Measurements from ENCODE around the gene MKLN1.
"Not testable (repeated sequence)": the region's sequence is repeated elsewhere in the genome, so short reads cannot be mapped to it uniquely, and the experiment has no call there.

Gene MKLN1

DNA sequence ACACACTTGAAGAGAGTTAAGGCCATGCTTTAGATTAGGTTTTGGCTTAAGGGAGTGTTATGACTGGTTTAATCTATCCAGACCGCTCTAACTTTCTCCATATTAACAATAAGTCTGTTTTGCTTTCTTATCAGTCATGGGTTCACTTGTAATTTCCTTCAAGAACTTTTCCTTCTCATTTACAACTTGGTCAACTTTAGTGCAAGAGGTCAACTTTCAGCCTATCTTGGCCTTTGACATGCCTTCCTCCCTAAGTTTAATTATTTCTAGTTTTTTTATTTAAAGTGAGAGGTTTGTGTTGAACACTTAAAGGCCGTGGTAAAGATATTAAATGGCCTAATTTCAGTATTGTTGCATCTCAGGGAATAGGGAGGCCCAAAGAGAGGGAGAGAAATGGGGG is 75.6 kb downstream of the MKLN1 start:
- no peak for DNase-seq

DNA sequence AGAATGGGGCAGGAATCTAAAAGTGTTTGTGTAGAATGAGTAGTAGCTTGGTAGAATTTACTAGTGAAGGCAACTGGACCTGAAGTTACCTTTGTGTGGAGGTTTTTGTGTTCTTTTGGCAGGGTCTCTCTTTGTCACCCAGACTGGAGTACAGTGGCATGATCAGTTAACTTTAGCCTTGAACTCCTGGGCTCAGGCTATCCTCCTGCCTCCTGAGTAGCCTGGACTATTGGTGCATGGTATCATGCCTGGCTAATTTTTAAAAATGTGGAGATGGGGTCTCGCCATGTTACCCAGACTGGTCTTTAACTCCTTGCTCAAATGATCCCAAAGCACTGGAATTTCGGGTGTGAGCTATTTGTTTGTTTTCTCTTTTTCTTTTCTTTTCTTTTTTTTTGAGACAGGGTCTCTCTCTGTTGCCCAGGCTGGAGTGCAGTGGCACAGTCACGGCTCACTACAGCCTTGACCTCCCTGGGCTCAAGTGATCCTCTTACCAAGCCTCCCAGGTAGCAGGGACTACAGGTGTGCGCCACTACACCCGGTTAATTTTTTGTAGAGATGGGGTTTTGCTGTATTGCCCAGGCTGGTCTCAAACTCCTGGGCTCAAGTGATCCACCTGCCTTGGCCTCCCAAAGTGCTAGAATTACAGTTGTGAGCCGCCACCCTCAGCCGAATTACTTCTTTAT is 76.7 kb downstream of the MKLN1 start:
- no peak for DNase-seq

DNA sequence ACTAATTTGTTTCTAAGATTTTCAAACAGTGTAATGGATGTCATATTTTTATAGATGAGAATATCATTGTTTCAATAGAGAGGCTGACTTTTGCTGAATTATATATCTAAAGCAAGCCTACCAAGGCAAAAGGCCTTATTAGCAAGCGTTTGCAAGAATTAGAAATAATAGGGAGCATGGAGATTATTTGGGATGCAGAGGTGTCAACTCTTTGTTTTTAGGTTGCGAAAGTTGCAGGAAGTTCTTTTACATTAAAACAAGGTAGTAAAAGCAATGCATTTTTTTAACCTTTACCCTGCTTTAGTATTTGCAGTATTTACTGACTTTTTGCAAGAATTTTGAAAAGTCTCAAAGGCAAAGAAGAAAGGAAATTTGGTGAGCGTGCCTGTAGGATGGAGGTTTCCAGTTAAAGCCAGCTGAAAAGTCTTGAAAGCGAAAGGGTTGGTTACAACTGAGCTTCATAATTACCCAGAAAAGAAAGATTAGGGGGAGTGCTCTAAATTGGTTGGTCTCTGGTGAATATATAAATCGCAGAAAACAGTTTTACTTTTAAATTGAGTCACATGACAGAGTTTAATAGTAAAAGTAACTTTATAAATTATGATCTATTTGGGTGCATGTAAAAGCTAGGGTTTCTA is 81.6 kb downstream of the MKLN1 start:
- no peak for DNase-seq

DNA sequence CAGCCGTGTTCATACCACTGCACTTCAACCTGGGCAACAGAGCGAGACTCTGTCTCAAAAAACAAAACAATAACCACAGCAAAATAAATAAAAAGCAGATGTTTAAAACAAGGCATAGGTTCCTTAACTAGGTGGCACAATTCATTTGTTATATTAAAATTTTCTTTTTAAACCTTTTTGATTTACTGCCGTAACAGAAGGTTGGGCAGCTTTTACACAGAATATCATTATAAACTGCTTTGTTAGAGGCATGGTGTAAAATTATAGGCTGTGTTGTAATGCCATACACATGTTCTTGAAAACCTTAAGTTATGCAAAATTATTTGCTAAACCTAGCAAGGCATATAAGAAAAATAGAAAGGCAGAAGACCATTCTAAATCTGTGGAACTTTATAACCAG is 84.4 kb downstream of the MKLN1 start:
- DNase-seq: no peak

DNA sequence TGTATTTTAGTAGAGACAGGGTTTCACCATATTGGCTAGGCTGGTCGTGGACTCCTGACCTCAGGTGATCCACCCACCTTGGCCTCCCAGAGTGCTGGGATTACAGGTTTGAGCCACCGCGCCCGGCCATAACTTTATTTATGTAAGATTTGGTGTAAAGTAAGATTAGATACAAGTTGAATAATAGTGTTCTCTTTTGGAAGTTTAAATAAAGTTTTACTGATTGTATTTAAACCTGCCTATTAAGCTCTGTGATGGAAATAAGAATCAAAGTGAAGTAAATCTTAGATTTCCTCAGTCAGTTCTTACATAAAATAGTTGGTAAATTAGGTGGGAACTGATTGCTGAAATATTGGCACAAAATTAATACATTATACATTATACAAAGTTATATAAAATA is 86.0 kb downstream of the MKLN1 start:
- DNase-seq: no peak

DNA sequence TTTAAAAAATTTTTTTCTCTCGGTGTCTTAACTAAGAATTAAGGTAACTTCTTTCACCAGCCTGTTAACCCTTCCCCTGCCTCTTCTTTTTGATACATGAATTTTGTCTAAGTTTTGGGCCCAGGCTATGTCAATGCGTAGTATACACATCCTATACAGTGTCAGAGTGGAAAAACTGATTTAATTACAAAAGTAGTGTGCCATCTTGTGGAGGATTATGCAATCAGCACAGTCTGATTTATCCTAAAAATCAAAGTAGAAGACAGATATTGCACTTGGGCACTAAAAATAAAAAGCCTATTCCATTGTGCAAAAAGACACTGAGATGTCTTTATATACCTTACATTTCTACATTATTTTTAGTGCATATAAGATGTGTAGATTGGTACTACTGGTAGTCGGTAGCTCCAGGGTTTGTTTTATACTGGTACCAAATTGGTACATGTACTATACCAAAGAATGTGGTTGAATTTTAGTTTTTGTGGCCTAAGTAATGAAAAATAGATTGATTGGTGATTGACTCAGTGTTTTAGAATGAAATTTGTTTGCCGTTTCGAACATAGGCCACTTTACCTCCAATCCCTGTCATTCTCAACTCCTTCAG is 96.6 kb downstream of the MKLN1 start:
- peak; percentile 59 for DNase-seq

DNA sequence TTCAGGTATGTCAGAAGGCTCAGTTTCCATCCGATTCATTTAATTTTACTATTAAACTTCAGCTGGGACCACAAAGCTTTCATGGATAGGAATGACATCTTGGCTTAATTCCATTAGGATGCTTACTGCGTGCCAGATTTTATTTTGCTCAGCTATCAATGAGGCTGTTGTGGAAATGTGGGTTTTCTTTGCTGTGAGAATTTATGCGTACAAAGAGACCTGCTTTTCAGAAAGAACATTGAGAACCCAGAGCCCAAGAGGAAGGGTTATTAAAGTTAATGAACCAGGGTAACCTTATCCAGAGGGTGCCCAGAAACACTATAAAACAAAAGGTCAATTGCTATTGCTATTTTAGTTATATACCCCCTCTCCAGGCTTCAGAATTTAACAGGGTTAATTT is 98.3 kb downstream of the MKLN1 start:
- DNase-seq: no peak

DNA sequence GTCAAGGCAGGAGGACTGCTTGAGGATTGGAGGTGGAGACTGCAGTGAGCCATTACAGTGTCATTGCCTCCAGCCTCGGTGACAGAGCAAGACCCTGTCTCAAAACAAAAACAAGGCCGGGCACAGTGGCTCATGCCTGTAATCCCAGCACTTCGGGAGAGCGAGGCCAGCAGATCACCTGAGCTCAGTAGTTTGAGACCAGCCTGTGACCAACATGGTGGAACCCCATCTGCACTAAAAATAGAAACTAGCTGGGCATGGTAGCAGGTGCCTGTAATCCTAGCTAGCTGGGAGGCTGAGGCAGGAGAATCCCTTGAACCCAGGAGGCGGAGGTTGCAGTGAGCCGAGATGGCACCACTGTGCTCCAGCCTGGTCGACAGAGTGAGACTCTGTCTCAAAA is 103.2 kb downstream of the MKLN1 start:
- DNase-seq: not testable (repeated sequence)

DNA sequence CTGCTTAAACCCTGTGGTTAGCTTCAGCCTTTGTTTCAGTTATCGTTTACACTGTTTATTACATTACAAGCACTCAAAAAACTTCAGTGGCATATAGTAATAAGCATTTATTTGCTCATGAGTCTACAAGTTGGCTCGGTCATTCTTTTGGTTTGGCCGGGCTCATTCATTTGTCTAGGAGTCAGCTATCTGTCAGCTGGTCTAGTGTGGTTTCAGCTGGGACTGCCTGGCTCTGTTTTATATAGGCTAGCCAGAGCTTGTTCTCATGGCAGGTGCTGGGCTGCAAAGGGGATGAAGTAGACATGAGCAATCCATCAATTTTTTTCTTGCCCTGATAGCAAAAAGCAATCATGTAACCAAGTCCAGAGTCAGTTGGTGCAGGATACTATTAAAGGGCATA is 103.6 kb downstream of the MKLN1 start:
- no peak for DNase-seq

DNA sequence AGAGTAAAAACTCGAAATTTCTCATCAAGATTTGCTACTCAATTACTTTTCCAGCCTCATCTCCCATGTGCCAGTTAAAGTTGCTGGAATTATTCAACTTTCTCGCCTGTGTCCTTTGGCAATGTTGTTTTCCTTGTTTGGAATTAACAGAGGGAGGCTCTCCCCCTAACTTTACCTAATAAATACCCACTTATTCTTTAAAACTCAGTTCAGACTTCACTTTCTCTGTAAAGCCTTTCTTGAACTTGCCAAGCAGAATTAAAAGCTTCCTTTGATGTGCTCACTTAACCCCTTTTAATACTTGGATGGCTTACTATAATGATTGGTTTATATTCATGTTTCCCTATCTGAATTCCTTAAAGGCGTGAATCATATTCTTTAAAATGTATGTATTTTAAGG is 104.1 kb downstream of the MKLN1 start:
- DNase-seq: no peak

DNA sequence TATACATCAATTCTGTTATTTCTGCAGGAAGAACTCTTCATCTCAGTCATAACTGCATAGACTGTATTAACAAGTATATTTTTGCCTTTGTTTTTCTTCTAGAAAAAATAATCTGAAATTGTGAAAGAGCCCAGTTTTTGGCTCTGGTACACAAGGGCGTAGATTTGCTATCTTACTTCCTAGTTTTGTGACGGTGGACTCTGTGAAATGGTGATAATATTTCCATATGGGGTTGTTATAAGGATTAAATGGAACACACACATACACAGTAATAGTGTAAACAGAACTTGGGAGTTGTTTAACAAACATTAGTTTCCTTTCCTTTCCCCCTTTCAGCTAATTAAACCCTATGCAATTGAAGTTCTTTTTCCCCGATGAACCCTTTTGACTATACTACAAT is 108.7 kb downstream of the MKLN1 start:
- DNase-seq: no peak

DNA sequence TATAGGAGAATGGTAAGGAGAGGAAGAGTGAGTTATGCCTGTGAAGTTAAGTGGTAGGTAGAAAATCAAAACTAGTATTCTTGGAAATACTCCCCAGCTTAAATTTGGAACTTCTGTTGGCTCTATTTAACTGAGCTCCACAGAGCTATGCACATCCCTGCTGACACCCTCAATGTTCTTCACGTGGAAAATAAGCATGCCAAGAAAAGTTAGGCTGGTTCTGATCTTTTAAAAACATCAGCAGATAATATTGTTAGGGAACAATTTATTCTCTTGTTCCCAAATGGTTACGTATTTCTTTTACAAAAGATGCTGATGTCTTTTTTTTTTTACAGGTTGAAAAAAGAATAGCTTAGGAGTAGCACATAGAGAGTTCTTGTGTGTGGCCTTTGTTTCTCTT is 111.3 kb downstream of the MKLN1 start:
- DNase-seq: no peak

DNA sequence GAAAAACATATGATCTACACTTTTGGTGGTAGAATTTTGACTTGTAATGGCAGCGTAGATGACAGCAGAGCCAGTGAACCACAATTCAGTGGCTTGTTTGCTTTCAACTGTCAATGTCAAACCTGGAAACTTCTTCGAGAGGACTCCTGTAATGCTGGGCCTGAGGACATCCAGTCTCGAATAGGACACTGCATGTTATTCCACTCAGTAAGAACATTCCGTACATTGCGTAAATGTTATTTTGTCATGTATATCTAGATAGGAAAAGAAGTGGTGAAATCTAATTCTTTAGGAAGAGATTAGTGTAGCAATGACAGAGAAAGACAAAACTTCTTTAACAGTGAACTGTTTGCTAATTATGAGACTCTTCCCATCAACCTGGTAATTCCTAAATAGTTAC is 115.8 kb downstream of the MKLN1 start:
- DNase-seq: no peak

DNA sequence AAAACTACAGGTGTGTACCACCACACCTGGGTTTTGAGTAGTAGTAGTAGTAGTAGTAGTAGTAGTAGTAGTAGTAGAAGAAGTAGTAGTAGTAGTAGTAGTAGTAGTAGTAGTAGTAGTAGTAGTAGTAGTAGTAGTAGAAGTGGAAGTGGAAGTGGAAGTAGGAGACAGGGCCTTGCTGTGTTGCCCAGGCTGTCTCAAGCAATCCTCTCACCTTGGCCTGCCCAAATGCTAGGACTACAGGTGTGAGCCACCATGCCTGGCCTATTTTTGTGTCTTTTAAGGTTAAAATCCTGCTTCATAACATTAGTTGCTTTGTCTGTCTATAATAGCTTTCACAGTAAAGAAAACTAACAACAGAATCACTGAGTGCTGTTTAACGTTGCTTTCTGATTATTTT is 117.0 kb downstream of the MKLN1 start:
- no peak for DNase-seq

DNA sequence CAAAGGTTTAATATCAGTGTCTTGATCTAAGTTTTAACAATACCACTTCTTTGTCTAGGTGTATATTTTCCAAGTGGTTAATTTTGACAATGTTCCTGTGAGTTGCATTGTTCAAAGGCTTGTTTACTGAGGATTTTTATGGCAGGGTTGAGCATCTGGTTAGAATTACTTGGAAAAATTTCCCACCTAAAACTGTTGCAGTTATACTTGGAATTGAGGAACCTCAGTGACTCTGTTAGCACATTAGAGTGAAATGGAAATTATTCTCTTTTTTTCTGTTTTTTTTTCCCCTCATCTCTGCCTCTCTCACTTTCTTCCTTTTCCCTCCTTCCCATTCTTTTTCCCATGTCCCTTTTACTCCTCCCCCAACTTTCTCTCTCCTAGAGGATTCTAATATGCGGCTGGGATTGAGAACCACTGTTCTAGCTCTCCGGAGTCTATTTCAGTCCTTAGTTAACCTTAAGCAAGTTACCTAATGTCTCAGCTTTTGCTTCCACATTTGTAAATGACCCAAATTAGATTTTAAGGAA is 121.8 kb downstream of the MKLN1 start:
- DNase-seq: no peak

DNA sequence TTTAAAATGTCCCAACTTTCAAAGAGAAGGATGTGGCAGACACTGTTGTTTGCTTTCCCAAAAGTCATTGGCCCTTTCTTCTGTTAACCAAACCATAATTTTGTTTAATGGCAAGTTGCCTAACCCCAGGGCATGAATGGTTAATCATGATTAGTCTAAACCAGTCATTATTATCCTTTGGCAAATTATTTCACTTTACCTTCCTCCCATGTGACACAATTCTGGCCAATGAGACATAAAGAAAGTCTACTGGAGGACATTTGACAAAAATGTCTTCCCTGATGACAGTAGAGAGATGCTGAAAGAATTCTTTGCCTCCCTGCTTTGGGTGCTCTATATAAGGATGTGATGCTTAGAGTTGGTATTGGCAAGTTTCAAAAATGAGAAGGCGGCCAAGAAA is 126.8 kb downstream of the MKLN1 start:
- no peak for DNase-seq

DNA sequence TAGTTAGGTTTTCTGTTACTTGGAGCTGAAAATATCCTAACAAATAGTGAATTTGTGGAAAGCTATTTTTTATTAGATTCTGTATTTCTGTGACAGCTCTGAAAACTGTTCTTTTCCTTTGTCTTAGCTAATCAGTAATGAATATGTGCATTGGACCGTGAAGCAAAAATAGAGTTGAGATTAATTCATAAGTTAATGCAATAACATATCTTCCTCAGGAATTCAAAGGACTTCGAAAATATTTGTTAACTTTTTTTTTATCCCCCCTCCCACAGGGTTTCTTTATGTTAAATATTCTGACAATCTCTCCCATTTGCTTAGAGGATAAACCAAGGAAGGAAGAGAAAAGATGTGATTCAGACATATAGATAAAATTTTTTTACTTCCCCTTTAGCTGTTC is 127.3 kb downstream of the MKLN1 start:
- DNase-seq: no peak

DNA sequence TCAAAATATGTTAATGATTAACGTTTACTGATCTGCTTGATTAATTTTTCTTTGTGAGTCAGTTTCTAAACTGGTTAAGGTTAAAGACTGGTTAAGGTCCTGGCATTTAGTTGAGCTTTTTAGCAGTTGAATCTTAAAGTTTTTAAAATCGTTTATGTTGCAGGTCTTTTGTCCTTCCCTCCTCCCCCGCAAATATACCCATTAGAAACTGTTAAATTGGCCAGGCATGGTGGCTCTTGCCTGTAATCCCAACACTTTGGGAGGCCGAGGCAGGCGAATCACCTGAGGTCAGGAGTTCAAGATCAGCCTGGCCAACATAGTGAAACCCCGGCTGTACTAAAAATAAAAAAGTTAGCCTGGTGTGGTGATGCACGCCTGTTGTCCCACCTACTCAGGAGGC is 127.9 kb downstream of the MKLN1 start:
- no peak for DNase-seq

DNA sequence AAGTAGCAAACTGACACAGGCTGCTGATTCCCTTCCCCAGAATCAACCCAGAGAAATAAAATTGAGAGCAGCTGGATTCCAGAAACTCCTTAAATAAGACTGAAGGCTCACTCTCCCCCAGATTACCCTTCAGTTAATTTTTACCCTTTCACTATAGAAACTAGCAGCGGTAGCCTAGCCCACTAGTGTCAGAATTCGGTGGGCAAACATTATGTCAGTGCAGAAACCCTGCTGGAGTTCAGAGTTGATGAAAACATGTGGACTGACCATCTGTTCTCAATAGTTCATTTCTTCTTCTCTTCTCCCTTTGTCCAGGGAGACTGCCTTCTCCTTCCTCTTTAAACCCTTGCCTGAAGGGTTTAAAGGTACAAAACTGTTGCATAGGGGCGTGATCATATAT is 128.7 kb downstream of the MKLN1 start:
- DNase-seq: no peak

DNA sequence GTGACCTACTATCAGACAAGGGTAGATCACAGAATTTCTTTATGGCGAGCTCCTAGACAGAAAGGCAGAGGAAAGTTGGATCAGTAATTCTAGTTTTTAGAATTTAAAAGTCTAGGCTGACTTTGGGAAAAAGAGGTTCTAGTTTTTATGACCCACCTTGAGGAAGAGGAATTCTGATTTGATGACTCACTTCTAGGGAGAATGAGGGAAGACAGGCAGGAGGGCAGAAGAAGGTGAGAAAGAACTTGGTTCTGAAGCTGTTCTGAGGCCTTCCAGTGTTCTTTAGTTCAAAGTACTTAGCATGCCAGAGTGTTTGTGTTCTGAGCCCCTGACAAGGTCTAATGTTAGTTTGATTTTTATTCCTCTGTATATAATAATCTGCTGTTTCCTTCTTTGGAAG is 131.6 kb downstream of the MKLN1 start:
- DNase-seq: no peak

DNA sequence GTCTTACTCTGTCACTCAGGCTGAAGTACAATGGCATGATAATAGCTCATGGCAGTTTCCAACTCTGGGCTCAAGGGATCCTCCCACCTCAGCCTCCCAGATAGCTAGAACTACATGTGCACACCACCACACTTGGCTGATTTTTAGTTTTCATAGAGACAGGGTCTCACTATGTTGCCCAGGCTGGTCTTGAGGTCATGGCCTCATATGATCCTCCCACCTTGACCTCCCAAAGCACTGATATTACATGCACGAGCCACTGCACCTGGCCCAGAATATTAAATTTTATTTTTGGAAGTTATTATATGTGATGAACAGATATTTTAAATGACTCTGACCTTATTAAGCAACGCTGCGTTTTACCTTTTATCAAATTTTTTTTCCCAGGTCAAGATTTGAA is 134.4 kb downstream of the MKLN1 start:
- no peak for DNase-seq

DNA sequence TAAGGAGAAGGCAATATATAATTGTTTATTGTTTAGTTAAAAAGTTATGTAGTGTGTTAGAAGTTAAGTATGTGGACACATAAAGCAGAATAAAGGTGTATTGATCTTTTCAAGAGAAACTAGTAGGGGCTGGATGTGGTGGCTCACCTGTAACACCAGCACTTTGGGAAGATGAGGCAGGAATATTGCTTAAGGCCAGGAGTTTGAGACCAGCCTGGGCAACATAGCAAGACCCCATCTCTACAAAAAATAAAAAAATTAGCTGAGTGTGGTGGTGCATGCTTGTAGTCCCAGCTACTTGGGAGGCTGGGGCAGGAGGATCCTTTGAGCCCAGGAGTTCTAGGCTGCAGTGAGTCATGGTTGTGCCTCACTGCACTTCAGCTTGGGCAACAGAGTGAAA is 135.0 kb downstream of the MKLN1 start:
- not testable (repeated sequence) for DNase-seq

DNA sequence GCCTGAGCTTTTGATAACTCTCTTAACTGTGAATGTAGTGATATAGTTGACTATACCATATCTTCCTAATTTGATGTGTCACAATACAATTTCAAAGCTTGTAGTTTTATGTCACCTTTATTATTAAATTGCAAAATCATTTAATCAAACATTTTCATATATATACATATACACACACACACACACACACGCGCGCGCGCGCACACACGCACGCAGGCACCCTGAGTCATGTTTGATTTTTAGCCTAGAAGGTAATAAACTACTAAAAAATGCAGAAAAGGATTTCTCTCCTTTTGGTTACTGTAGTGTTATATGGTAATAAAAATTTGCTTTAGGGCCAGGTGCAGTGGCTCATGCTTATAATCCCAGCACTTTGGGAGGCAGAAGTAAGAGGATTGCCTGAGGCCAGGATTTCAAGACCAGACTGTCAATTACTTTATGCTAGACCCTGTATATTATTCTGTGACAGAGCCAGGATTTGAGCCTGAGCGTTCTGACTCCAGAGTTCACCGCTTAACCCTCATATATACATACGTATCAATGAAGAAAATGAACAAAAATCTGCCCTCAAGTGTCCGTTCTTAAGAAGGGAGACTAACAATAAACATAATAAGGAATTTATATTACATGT is 139.2 kb downstream of the MKLN1 start:
- DNase-seq: no peak

DNA sequence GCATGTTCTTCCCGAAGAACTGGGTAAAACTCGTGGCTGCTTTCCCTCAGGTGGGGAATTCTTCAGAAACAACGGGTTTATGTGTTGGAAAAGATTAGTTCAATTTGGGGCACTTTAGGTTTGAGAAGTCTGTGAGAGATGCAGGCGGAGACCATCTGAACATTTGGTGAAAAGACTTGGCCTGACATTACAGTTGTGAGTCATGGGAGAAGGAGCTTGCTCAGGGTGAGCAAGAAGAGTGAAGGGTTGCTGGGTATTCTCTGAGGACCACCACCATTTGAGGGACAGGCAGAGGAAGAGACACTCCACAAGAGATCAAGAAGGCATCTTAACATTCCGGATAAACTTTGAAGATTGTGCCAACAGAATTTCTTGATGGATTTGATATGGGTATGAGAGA is 140.1 kb downstream of the MKLN1 start:
- DNase-seq: no peak
